GM21515 (cell line): Measurements from ENCODE around the gene THSD7A.

ENCODE experiments used
- ATAC-seq: cut with Tn5 transposase; IDR thresholded peaks from one replicate; pipeline ENCODE4 v1.9.1; 2021; ENCODE audit not compliant: unreplicated experiment

The THSD7A gene

DNA sequence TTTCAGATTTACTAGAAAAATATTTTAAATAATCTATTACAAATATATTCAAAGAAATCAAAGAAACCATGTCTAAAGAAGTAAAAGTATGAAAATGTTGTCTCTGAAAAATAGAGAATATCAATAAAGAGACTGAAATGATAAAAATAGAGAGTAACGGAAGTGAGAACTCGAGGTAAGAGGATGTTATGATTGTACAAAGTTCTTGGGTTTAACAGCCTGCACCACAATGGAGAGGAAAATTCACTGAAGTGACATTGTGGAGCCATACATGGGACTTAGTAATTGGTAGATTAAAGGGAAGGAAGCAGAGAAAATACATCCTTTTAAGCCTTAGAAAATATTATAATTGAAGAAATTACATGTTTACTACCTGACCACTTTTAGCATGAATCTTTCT, 77.9 kb downstream of the THSD7A start:
- ATAC-seq: no peak

DNA sequence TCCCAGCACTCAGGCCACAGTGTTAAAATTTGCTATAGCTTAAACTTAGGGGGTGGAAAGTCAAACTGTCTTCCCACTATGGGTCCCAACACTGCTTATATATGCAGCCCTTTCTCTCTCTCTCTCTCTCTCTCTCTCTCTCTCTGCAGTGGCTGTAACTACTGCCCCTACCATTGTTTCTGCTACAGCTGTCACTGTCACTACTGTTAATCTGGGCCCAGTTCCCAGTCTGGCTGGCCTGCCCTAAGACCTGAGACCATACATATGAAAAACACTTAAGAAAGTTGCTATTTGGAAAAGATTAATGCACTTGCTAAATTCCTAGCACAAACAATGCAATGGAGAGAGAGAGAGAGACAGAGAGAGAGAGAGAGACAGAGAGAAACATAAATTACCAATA, 78.6 kb downstream of the THSD7A start:
- ATAC-seq: no peak

DNA sequence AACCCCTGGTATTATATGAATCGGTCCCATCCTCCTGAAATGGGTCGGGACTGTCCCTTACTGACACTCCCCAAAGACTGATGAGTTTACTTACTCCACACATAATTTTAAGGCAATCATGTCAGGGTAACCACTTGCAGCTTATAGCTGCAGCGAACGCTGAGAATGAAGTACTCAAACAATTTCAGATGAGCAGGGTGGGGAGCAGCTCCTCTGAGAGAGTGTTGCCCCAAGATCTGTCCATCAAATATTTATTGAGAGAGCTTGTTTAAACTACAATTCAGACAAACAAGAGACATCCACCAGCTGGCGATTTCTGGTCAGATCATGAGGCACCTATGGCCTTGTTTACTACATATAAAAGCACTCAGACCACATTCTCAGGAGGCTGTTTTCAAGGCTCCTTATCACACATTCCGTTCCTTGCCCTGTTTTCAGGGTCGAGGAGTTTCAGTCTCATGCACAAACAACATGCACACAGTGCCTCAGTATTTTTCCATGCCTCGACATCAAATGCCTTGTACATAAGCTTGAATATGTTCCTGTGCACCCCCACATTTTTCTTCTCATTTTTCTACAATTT, 80.1 kb downstream of the THSD7A start:
- no peak for ATAC-seq

DNA sequence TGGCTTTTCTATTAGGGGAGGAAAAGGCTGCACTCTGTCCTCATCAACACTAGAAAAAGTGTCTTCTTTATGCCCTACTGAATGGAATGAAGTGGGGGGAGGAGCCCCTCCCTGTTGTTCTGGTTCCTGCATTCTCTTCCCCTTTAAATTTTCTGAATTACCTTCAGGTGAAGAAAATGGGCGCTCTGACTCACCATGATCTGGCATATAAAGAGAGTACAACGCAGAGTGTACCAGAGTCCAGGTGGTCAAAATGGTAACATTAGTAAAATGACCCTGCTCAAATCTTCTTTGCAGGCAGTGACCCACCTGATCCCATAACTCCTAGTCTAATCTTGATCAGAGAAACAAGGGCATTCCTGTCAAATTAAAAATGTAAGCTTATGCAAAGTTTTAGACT, 80.7 kb downstream of the THSD7A start:
- ATAC-seq: no peak

DNA sequence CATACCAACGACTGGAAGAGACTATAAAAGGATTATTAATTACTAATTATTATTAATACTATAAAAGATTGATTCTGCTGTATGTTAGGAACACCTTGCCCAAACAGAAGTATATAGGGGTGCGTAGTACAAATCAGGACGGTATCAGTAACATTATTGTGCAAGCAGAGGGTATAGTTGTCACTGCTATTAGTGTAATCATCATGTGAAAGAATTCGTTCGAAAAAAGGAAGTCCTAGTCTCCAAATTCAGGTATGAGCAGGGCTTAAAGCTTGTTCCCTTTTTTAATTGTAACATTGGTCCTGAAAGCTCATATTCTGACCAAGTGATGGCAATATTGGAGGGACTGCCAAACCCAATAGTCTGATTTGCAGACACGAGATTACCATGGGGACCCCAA, 81.8 kb downstream of the THSD7A start:
- no peak for ATAC-seq

DNA sequence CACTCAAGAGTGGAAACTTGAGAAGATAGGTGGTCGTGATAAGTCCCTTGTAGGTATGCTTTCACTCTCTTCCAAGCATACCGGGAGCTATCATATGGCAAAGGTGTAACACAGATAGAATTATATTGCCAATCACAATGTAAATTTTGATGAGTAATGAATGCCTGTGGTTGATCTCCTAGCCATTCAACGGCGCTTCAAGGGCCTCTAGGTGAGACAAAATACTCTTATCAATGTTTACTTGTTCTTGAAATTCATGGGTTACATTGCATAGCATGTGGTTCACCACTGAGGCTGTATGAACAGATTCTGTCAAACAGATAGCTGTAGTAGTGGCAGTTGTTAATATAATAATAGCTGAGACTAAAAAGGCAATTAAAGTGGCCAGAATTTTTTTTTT, 82.4 kb downstream of the THSD7A start:
- no peak for ATAC-seq

DNA sequence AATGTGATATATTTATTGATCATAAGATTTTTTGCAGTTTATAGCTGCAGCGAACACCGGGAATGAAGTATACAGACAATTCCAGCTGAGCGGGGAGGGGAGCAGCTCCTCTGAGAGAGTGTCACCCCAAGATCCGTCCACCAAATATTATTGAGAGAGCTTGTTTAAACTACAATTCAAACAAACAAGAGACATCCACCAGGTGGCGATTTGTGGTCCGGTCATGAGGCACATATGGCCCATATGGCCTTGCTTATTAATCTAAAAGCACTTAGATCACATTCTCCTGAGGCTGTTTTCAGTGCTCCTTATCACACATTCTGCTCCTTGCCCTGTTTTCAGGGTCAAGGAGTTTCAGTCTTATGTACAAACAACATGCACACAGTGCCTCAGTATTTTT, 83.1 kb downstream of the THSD7A start:
- ATAC-seq: no peak

DNA sequence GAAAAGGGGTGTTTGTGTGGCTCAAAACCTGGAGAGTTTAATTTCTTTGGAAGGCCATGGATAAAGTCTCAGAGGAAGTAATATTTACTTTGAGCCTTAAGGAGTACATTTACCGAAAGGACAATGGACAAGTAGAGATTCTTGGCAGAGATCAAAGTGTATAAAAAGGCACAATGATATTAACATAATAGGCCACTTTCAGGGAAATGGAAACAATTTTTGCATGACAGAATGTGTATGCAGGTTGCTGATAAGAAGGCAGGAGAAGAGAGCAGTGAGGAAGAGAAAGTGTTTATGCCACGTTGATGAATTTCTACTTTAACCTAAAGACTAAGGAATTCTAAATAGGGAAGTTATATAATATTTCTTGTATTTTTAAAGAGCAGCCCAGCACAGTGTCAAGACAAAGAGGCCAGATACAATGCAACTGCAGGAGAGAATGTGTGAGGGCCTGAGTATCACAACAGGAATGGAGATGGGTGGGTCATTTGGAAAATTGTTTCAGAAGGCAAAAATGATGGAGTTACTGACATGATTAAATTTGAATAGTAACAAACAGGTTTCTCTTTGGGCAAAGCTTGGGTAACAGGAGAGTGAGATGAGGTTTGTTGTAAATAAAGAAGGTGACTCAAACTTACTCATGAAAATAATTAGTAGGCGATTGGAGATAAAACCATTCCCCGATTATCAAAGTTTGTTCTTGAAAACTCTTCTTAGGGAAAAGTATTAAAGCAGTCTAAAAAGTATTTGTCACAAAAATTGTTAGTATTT, 84.1 kb downstream of the THSD7A start:
- no peak for ATAC-seq

DNA sequence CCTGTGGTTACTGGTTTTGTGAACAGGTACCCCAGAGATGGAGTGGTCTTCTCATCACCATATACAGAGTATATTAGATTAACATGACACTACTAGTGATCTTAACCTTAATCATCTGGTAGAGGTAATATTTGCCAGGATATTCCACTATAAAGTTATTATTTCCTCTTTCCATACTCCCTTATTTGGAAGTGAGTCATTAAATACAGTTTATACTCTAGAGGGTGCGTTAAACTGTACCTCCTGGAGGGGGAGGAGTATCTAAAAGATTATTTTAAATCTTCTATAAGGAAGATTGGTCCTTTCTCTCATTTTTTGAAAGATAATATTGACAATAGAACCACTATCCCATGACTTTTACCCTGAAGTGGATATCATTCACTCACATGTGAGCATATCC, 85.4 kb downstream of the THSD7A start:
- ATAC-seq: no peak

DNA sequence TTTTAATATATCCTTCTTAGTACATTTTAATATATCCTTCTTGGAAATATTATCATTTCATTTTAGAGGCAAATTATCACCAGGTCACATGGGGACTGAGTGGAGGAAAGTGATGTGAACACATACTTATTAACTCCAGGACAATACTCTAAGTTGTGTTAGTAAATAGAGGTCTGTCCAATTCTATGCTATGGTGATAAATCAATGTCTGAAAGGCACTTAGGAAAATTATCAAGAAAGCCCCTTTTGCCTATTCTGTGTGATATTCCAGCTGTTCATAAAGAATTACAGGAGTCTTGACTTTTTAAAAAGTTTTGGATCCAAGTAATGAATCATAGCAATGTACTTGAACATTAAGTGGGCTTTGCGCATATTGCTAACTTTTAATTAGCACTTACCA, 88.5 kb downstream of the THSD7A start:
- no peak for ATAC-seq

DNA sequence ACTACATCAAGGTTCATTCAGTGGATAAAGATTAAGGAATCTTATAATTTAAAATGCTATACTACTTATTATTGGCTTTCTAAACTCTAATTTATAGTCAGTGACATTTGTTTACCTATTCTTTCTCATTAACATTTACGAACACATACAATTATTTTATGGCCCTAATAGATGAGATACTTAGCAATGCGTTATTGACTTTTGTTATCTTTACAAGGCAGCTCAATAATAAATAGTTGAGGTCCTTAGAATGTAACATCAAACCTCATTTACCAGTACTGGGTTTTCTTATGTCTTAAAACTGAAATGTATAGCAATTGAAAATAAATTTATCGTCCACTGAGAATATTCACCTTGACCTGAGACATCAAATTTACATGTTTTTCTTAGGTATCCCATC, 89.0 kb downstream of the THSD7A start:
- no peak for ATAC-seq

DNA sequence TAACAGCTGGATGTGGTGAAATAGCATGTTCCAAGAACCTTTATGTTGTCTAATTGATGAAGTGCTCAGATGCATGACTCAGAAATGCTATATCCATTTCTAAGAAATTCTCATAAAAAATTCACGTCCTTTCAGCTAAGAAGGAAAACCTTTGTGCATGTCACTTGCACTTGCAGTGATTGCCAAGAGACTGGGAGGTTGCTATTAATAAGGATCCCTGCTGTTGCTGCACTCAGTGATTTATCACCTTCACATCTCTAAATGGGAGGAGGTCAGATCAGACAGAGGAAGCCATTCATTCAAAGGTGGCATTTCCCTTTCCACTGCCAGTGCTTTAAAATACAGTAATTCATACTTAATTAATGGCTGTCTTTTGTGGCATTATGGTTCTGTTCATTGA, 89.5 kb downstream of the THSD7A start:
- ATAC-seq: no peak

DNA sequence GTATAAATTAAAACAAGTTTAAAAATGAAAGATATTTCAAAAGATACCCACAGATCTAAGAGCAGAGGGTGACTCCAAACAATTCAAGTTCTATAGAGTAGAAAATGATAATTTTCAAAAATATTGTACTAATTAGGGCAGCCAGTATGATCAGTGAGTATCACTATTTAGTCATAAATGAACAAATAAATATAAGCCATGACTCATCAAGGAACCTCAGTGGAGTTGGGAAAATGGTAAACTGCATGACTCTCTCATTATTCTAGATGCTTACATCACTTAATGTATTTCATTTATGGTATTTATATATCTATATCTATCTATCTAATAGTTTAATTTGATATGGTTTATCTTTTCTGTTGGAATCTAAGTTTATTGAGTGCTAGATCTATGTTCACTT, 94.3 kb downstream of the THSD7A start:
- ATAC-seq: no peak

DNA sequence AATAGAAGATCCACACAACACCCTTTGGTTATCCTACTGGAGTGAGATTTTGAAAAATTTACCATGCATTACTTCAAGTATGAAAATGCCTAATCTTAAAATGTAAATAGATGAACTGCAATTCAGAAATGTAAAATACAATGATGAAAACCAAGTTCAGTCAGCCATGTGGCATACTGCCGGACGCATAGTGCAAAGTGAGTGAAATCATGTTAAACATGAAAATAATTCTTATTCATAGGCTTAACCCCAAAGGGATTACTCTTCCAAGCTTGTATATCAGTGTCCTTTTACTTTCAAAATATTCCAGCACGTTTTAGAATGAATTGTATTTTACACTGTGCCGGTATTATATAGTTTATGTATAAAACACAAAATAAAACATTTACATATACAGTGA, 99.8 kb downstream of the THSD7A start:
- ATAC-seq: no peak

DNA sequence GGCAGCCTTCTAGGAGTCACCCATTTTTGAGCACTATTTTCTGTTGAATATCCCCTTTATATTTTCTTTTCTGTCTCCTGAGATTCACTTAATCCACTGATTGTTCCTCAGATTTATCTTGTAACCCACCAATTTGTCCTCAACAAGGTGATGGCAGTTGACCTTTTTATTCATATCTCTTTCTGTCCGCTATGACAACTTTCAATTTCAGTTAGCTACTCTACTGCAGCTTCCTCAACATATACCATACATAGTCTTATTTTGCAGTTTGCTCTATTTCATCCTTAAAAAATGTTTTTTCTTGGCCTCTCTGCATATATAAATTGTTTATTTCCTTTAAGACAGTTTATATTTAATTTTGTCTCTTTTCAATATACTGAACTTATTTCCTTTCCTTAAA, 101.3 kb downstream of the THSD7A start:
- ATAC-seq: no peak

DNA sequence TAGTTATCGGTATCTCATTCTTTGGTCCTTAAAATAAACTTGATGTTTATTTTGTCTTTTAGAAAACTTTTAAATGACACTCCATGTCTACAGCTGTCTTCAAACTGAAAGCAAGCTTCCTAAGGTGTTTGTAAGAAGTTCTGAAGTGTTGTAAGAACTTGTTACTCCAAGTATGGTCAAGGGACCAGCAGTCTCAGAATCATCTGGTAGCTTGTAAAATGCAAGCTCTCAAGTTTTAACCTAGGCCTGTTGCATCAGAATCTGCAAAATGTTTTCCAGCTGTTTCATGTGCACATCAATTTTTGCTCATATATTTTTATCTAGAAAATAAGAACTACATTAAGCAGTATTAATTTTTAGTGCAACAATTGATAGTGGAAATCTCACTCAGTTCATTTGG, 104.1 kb downstream of the THSD7A start:
- ATAC-seq: no peak

DNA sequence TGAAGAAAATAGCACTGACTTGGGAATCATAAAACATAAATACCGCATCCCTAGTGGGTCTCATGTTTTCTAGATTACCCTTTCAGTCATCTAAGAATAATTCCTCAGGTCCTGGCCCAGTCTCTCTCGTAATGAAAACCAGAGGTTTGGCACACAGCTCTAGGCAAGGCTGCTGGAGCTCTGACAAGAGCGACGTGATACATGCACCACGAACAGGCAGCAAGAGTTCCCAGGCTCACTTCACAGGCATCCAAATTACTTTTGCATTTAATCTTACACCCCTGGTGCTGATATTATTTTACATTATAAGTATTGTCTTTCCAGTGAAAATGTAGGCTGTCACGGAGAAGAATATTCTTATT, 105.2 kb downstream of the THSD7A start:
- ATAC-seq: no peak

DNA sequence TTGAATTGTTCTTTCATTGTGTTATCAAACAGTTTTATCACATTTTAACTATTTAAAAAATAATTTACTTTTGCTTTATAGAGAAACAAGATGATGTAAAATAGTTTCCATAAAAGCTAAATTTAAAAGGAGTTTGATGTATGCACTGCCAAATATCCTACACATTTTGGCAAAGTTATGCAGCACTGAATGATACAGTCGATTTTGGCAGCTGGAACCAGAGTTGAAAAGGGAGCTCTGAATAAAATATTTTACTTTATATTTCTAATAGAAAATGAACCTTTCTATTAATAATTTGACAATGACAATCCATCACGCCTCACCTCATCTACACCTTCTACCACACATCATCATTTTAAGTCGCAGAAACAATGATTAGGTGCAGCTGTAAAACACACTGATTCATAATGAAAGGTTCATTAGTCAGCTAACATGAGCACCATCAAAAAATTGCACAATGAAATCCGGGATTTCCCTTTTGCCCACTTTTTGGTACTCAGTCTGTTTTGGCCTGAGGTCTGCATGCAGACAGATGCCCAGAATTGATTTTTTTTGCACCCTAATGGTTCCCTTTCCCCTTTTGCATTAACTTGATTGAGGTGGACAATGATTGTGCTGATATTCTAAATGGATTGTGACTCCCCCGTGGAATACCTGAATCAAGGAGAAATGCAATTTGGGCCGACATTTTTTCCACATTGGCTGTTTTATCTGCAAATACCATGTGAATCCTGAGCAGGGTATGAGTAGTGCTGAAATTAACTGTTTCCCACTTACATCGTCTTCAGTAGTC, 105.8 kb downstream of the THSD7A start:
- ATAC-seq: no peak

DNA sequence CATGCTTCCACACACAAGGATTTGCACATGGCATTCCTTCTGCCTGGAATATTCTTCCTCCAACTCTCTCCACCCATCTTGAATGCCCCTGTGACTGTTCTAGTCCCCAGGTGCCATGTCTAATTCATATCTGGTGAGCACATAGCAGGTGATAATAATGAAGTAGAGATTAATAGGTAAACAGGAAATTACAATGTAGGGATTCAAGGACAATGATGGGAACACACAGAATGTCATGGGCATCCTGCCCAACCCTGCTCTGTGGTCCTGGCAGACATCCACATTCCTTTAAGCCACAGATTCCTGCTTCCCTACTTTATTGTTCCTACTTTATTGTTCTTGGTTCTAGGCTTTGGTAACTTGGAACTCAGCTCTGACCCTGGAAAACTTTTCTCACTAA, 115.8 kb downstream of the THSD7A start:
- ATAC-seq: no peak

DNA sequence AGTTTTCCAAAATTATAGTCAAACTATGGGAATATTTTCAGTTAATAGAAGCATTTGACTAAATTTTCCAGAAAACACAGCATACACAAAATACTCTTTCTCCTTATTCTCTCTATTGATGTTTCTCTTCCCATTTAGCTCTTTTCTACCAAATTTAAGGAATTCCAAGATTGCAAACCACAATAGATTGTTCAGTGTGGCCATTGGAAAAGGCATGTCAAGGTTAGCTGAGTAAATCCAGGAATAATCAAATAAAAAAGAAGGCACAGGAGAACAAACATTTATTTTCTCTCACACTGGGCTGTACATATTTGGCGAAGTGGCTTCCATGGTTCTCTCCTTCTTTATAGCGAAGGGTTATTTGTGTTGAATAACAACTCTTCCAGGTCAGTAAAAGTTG, 117.3 kb downstream of the THSD7A start:
- ATAC-seq: no peak

DNA sequence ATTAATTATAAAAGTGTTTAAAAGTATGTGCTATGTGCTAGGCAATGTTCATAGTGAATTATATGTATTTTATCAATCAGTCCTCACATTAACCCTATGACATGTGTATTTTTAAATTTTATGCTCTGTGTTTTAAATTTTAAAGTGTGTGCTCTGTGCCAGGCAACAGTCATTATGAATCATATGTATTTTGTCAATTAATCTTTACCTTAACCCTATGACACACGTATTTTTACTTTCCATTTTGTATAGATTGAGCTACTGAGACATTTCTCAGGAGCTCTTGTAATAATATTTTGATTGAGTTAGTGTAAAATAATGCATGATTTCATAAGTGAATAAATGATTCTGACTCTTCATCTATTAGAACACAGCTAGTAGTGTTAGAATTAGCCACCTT, 117.8 kb downstream of the THSD7A start:
- ATAC-seq: no peak

DNA sequence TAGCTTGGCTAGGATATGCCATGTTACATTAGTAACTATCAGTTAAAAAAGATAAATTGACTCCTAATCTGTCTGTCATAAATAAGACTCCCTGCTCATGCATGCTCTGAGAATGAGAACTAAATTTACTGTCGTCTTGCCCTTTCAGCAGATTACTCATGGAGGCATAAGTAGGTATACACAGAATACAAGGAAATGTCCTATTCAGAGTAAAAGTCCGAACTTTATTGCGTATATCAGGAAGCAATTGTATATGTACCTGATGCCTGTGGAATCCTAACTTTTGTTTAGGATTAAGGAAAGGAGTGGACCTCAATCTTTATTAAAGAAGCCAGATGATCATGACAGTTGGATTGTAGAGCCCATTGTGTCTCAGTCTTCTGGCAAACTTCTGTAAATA, 118.6 kb downstream of the THSD7A start:
- no peak for ATAC-seq
